HT1080 (cell line): ENCODE measurements around the gene PCDH9. TPM values are rescaled to one million over a fixed set of nuclear protein-coding genes. Genes with fewer than 3 reads are reported as not detected.

Source experiments
- DNase-seq: peaks from one replicate; pipeline ENCODE4 v3.0.0-alpha.2; 2015; ENCODE audit warnings: low read depth
- total RNA-seq: library from RNA; depleted of rRNA; stranded (reverse); fragments of >200 nt; shearing (Covaris generic); gene quantifications from 2 replicates; pipeline ENCODE4 v1.2.3, GENCODE V29; 2014

The PCDH9 gene
- total RNA-seq, 1 experiment from 2014 or later, result 0.92 TPM

DNA sequence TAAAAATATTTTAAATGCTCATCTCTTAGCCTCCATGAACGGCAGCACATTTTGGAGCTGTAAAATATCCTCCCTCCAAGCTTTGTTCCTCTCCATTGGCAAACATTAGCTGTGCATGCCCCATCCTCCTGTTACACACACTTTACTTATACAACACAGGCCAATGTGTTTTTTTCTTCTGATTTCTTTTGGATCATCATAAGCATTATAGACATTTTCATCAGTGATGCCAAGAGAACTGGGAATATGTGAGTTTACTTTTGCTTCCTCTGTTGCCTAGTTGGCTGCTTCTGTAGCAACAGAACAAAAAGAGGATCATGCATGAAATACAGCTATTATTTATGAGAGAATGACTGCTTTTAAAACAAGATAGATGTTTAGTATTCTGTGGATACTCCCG, 142.6 kb downstream of the PCDH9 start:
- DNase-seq, result no peak

DNA sequence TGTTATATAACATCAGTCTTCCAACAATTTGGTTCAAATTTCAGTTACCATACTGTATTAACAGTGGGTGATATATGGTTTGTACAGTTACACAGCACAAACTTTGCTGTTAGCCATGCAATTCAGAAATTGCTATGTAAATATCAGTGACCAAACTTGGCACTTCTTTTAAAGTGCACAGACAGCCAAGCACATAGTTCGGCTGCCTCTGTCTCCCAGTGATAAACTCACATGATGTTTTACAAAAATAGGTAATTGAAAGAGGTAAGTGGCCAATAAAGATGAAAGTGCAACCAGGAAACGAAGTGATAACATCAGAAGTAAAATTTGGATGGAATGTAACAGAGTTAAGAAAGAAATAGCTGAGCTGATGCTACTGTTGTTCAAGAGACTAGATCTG, 143.9 kb downstream of the PCDH9 start:
- DNase-seq, result no peak

DNA sequence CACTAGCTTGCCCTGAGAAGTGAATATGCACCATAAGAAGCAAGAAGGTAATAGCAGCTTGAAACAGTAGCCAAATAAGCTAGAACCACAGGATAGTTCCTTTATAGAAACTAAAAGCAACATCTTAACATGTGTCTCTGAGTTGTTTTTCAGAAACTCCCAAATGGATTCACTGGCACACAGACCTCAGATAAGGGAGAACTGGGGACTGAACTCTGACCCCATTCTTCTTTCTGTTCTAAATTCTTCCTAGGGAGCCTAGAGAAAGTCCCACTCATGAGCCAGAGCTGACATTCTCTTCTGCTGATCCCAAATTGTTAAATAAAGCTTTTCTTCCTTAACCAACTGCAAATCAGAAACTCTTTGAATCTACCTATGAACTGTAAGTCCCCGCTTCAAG, 146.1 kb downstream of the PCDH9 start:
- no peak for DNase-seq

DNA sequence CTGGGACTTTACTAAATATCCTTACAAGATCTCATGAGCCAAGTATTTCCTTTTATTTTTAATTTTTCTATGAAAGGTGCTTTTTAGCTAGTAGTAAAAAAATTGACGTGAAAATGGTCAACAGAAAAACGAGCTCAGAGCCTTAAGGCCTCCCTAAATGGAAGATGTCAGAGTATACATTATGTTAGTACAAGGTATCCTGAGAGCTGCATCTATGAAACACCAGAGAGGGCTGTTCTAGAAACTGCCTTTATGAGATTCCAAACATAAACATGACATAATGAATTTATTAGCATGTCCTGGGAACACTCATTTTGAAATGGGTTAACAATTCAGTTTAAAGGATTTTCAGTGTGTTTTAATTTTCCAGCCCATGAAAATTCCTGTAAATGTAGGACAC, 146.6 kb downstream of the PCDH9 start:
- DNase-seq, result no peak

DNA sequence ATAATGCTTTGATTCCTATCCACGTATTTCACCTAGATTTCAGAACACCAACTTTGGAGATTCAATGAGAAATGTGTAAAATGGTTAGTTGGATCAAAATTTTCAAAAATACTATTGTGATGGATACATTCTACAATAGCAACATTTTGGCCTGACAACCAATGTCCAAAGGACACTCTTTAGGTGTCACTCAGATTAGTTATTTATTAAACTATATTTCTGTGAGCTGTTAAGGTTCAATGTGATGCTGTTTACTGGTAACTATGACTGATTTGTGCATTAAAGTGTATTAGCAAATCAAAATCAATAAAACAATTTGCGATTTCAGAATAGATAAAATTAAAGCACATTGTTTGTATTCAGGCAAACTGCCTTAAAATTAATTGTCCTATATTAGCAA, 149.8 kb downstream of the PCDH9 start:
- DNase-seq, result no peak

DNA sequence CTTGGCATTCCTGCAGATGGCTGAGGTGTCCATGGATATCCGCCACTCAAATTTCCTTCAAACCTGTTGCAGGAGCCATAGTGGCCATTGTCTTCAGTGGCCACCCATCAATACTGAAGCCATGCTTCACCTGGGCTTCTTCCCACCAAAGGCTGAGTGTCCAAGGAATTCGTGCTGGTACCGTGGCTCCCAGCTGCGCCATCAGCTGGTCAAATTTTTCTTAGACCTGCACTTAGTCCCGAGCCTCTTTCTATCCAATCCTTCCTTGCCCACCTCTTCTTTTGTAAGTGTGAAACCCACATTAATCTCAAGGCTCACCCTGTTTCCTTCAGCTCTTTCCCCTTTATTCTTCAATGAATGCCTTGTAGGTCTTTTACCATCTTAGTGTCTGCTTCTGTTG, 152.1 kb downstream of the PCDH9 start:
- DNase-seq, result no peak

DNA sequence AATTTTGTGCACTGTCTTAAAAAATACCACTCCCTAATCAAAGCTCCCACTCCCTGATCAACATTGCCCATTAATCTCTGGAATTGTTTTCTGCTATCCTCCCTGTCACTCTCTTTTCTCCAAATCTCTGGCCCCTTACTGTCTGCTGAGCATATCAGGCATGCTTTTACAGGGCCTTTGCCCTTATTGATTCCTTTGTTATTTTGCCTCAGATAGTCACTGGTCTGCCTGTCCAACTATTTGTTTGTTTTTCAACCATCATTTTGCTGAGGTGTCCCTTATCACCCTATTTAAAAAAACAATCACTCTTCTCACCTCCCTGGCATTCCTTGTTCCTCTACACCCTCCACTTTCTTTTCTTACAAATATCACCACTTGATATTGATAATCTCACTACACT, 153.0 kb downstream of the PCDH9 start:
- DNase-seq, result no peak

DNA sequence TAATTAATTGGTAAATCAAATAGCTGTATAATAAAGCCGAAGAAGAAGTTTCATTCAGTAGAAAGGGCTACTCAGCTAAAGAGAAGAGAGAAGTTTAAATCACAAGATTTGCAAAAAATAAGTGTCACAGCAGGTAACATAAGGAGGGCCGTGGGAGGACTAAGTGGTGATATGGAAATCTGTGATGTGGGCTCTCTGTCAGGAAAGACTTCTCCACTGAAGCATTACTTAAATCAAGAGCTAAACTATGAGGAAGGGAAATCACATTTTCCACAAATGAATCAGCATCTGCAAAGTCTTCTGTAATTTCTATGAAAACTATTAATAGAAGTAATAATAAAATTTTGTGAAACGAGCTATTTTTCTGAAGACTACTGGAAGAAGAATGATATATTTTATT, 153.8 kb downstream of the PCDH9 start:
- no peak for DNase-seq

DNA sequence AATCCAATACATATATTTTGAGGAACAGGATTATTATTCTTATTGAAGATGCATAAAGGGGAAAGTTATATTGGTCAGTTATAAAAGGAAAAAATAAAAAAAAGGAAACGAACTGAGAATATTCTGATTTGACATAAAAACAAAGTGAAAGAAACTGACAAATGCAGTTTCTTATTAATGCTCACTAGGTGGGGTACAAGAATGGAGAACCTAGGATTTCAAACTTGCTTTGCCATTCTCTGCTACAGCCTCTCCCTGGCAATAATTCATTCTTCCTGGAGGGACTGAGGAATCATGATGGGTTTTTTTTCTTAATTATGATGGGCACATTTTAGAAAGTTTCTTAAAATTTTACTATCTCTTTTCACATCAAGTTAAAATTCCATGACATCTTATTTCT, 154.9 kb downstream of the PCDH9 start:
- peak; percentile 15 for DNase-seq

DNA sequence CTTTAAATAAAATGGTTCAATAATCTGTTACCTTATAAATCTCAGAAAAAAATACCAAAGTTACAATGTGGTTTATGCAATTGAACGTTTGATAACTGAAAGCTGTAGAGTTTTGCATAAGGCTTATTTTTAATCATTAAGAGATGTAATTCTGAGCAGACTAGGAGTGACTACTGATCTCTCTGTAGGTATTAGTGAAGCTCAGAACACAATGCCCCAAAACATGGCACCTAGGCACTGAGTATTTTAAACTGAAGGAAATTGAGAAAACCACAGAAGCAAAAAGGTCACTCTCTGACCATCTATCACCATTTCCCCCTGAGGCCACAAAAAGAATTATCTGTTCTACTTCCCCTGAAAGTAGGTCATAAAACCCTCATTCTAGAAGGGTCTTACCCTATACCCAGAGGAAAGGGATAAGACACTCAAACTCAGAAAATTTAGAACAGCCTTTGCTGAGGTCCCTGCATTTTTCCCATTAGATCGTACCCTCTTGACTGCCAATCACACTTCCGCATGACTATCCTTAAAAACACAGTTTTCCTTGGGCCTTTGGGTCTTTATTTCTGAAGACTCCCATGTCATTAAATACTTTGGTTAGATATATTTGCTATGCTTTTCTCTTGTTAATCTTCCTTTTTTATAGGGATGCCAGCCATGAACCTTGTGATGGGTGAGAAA, 158.1 kb downstream of the PCDH9 start:
- no peak for DNase-seq

DNA sequence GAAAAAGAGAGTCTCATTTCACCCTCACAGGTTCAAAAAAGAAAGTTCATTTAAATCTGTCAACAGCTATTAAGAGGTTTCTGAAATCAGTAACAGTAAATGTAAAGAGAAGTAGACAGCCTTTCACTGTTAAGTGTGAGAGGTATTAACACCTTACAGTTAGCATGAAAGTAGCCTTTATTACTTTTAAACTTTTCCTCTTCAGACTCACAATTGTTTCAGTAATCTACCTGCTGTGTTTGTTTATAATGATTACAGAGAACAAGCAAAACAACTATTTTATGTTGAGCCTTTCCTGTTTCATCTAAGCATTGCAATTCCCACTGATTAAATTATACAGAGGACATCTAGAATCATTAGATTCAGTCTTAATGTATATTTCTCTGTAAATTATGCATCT, 159.8 kb downstream of the PCDH9 start:
- no peak for DNase-seq

DNA sequence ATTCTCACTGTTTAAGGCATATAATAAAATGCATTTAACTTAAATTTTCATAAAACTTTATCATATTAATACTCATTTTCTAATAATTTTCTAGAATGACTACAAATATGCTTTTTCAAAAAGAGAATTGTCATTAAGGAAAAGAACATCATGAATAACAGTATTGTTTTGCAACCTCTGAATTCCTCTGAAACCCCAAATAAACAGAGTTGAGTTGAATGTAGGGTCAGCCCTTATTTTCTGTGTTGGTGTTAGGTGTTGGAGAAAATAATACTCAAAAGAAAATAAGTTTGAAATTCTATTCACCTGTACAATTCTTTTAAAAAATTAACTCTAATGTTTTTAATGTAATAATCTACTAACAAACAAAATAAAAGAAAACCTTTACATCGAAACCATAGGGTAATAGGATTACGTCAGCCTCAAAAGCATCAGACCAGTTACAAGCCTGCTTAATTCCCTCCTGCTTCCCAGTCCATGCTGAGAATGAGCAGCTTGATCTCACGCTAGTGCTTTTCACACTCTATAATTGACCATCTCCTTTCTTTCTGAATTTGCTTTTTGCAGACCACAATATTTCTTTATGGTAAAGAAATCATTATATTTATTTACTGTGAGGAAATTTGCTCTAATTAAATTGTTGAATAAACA, 160.9 kb downstream of the PCDH9 start:
- DNase-seq, result no peak

DNA sequence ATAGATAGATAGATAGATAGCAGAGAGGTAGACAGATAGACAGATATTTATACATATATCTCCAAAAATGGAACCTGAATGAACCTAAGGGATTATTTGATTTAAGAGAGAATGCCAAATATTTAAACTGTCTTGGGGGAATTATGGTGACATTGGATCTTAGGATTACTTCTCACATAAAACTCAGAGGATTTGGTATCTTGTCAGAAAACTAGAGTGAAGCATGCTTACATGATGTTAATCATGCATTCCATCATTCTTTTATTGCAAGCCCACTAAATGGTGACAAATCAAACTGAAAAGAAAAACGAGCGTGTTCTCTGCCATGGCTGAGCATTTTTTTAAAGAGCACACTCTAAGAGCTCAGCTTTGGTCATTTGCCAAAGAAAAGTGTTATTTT, 165.2 kb downstream of the PCDH9 start:
- DNase-seq, result no peak

DNA sequence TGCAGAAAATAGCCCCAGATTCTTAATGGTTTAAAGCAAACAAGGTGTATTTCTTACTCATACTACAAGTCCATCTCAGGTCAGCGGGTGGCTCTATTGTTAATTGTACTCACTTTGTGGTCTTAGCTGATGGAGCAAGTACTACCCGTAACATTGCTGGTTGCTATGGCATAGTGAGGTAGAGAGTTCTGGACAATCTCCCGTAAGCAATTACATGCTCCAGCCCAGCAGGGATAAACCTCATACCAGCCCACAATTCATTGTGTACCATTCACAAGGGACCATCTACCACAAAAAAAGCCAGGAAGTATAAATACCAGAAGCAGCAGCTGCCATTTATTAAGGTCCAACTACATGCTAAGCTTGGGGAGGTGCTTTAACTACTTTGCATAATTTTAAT, 167.1 kb downstream of the PCDH9 start:
- peak; percentile 19 for DNase-seq

DNA sequence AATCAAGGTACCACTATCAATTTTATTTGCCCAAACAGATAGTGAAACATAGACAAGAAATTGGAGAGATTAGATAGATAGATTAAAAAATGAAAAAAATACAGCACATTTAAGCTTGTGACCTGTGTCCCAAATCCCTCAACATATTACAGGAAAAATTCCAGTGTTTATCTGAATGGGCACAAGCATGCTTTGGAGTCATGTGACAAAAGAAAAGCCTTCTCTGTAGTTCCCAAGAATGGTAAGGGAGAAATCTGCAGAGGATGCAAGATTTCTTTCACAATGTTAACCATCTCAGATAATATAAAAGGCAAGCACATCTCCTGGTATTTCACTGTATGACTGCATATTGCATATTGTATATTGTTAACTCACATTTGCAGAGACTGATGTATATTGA, 168.0 kb downstream of the PCDH9 start:
- no peak for DNase-seq

DNA sequence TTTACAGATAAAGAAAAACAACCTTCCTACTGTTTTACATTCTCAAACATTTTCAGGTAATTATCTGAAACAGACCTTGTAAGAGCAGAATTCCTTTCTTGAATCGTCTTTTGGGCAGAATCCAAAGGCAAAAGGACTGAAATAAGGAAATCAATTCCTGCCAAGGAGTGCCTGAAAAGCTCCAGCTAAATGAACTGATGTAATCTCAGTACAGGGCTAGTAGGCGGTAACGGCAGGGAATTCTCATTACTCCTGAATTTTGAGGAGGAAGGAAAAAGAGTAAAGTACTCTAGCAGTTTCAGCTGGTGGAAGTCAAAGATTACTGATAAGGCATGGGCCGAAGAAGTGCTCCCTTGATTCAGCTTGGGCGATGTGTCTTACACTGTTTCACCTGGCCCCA, 168.4 kb downstream of the PCDH9 start:
- no peak for DNase-seq

DNA sequence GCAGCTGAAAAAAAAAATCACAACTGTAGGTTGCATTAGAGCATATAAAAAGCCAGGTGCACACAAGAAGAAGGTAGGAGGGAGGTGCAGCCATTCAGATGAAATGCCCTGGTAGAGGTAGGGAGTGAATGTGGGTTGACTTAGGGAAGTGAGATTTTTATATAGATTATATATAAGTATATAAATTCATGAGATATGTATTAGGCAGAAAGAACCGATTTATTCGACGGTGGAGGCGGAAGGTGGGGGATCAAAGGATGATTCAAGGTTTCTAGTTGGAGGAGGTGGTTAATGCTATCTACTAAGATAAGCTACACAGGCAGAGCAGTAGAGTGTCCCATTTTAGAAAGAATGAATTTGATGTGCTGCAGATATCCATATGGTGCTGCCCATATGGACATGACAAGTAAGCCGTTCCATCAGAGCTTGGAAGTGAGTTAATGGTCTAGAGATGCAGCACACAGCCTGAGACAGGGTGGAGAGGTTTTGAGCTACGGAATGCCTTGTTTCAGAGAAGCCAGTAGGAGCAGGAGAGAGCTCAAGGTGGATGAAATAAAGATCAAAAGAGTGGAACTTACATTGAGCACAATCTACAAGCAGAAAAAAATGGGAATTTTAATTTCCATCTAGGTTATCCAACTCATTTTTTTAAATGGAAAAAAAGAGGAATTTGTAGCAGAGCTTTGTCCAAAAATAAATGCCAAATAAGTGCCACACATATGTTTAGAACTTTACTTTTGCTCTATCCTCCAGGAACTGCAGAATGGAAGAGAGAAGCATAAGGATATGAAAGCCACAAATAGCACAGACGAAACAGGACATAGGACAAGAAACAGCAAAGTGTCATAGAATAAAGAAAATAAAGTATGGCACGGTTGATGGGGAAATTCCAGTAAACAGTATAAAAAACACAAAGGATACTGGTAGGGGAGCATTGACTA, 177.3 kb downstream of the PCDH9 start:
- DNase-seq, result no peak

DNA sequence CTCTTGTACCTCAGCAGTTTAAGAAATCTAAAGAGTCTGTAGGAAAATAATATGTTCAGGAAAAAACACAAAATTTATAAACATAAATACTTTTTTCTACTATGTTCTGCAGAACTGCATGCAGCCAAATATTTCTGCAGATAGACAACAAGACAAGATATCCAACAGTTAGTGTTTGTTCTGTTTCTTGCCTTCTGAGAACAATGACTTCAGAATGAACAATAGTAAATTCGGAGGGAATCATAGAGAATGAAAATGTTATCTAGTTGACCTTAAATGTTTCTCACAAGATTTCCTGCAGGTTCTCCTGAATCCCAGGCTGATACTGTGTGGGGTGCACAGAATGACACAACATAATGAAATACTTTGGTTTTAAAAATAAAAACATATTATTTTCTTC, 180.4 kb downstream of the PCDH9 start:
- DNase-seq, result no peak

DNA sequence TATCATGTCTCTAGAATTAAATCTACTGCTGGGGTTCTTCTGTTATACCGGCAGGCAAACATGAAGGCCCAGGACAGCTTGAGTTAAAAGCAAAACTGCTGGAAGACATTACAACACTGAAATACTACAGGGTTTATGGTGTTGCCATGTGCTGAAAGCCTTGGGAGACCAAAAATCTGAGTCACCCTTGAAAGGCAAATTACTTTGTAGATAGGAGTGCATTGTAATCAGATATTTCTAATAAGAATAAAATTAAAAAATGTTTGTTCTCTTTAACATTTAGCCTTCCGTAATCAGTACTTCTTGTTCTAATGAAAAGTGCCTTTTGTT, 181.3 kb downstream of the PCDH9 start:
- no peak for DNase-seq

DNA sequence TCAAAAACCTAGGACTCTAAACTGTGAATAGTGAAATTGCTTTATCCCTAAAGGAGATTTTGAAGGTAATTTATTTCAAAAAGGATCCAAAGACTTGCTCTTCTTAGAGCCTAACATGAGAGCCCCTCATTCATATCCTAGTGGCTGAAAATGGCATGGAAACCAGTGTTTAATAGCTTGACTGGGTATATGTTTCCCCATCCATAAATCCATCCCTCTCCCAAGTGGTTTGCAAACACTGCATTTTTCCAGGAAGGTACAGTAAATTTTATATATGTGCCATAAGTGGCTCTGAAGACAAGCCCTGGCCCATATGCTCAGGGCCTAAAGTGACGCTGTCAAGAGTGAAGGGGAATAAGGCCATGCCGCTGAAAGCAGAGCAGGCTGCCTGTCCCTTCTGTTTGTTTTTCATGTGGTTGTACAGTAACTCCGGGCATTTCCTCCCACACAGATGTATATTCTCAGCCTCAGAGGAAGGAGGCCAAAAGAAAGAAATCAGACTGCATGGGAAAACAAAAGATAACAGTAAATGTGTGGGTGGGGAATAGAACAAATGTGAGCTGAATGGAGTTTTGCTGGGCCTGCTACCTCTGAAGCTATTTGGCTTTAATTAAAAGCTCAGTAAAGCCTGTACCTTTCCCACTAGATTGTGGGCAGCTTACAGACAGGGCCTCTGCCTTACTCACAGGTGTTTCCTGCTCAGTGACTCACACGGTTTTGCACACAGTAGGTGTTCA, 181.9 kb downstream of the PCDH9 start:
- peak; percentile 43 for DNase-seq

DNA sequence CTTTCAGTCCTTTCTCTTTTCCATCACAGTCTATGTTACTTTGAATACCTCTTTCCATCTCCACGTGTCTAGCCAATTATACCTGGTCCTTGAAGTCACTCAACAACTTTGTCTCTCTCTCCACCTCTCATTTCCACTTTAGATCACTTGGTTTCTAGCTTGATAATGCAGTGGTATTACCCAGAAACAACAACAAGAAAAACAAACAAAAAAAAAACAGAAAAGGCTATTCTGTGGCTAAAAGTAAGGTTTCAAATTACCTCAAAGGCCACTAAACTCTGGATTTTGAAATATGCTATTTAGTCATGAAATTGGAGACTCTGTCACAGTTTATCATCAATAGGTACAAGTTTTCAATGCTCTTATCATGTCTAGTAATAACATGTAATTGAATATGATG, 184.8 kb downstream of the PCDH9 start:
- DNase-seq, result no peak

DNA sequence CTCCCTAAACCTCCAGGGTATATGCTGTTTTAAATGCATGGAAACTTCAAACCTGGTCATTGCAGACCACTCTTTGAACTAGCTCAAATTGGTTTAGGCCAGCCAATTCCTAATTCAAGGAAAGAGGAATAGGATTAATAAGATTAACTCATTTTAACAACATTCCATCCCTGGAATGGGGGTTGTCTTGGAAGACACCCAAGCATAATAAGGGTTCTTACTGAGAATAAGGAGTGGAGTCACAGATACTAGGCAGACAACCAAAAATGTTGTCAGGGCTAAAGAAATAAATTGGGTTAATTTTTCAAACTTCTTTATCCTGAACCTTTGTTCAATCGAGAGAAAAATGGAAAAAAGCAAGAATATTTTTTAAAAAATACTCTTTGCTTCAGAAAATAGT, 186.2 kb downstream of the PCDH9 start:
- DNase-seq, result no peak
